ENCODE data around the gene AARSD1.
"Not testable (repeated sequence)": the region's sequence is repeated elsewhere in the genome, so short reads cannot be mapped to it uniquely, and the experiment has no call there.

The AARSD1 gene

GRCh38 chr17:42919522-42920077 lies 44.7 kb downstream of the AARSD1 start:
- not testable (repeated sequence) for DNase-seq

GRCh38 chr17:42918902-42919521 lies 45.2 kb downstream of the AARSD1 start:
- DNase-seq = no peak

- no peak for DNase-seq
These were observed 47.0 kb downstream of the AARSD1 start for GRCh38 chr17:42917236-42917603.

GRCh38 chr17:42916388-42917235 lies 47.6 kb downstream of the AARSD1 start:
- not testable (repeated sequence) for DNase-seq

- DNase-seq = not testable (repeated sequence)
These were observed 49.0 kb downstream of the AARSD1 start for GRCh38 chr17:42915288-42915687.

- no peak for DNase-seq
These were observed 50.2 kb downstream of the AARSD1 start for GRCh38 chr17:42913981-42914617.

DNA sequence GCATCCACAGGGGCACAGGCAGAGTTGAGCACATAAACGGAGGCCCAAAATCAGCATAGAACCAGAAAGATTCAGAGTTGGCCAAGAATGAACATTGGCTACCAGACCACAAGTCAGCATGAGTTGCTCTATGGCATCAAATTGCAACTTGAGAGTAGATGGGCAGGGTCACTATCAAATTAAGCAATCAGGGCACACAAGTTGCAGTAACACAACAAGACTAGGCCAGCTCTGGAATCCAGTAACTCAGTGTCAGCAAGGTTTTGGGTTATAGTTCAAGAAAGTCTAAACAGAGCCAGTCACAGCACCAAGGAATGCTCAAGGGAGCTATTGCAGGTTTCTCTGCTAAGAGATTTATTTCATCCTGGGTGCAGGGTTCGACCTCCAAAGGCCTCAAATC lies 50.7 kb downstream of the AARSD1 start:
- DNase-seq = no peak

GRCh38 chr17:42908872-42909700 lies 55.2 kb downstream of the AARSD1 start:
- no peak for DNase-seq

DNA sequence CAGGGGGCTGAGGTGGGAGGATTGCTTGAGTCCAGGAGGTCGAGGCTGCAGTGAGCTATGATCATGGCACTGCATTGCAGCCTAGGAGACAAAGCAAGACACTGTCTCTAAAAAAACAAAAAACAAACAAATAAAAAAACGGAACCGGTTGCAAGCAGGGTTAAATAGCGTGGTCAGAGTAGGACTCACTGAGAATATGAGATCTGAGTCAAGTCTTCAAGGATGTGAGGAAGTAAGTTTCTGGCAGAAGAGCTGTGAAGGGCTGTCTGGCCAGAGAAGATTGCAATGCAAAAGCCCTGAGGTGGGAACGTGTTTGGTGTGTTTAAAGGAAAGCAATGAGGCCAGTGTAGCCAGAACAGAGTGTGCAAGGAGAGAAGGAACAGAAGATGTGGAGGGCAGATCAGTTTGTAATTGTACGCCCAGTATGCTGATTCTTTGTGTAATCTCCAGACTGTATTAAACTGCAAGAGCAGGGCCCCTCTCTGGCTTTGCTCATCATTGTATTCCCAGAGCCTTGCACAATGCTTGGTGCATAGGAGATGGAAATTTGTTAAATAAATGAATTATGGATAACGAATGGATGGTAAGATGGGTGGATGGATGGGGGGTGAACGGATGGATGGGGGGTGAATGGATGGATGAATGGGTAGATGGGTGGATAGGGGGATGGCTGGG lies 57.3 kb downstream of the AARSD1 start:
- DNase-seq = no peak

DNA sequence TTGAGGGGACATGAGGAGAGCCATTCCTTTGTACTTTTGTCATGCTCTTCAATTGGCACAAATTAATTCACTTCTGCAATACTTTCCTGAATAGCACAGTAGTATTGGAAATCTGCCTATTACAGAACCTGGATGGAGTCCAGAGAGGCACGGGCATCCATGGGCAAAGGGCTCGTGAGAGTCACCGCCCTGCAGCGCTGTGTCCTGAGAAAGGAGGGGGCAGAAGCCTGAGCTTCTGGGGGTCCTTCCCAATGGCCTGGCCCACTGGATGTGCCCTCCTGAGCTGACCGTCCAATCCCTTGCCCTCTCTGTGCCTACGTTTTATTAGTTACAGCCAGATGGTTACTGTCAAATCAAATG lies 60.2 kb downstream of the AARSD1 start:
- DNase-seq = no peak

DNA sequence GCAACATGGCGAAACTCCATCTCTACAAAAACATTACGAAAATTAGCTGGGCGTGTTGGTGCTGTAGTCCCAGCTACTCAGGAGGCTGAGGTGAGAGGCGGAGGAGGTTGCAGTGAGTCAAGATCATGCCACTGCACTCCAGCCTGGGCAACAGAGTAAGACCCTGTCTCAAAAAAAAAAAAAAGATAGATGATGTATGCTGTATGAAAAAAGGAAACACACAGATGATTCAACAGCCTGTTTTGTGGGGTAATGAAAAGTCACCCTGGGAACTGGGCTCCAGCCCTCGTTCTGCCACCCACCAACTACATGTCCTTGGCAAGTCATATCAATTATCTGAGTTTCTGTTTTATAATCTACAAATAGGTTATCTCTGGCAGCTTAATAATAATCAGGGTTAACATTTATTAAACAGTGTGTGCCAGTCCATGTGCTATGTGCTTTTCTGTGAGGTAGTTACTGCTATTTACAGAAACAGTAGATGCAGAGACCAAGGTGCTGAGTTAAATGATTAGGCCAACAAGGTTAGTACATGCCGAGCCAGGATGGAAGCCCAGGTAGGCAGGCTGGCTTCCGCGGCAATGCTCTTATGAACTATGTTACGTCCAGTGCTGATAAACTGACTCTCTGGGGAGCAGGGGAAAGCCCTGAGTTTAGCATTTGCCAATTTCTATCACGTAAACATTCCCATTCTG lies 62.6 kb downstream of the AARSD1 start:
- no peak for DNase-seq
